Effector CD8-positive, alpha-beta T cell (primary cell): ENCODE results near the gene DHCR24.

Source experiments
- DNase-seq: peaks from one replicate; lab custom pipeline; 2025; lab: John Stamatoyannopoulos, UW

Gene DHCR24

GRCh38 chr1:54846301-54846700 is 40.7 kb downstream of the DHCR24 start:
- DNase-seq = no peak

- no peak for DNase-seq
Measured at GRCh38 chr1:54845772-54846171, 41.2 kb downstream of the DHCR24 start.

- DNase-seq = no peak
Measured at GRCh38 chr1:54844564-54844963, 42.4 kb downstream of the DHCR24 start.

GRCh38 chr1:54843449-54843848 is 43.5 kb downstream of the DHCR24 start:
- no peak for DNase-seq

- DNase-seq = no peak
Measured at GRCh38 chr1:54842963-54843362, 44.0 kb downstream of the DHCR24 start.

- DNase-seq = no peak
Measured at GRCh38 chr1:54842206-54842915, 44.6 kb downstream of the DHCR24 start.

GRCh38 chr1:54839824-54840223 is 47.2 kb downstream of the DHCR24 start:
- DNase-seq = no peak

- no peak for DNase-seq
Measured at GRCh38 chr1:54838565-54839180, 48.3 kb downstream of the DHCR24 start.

GRCh38 chr1:54837002-54837853 is 49.8 kb downstream of the DHCR24 start:
- DNase-seq = no peak

- no peak for DNase-seq
Measured at GRCh38 chr1:54836594-54836993, 50.4 kb downstream of the DHCR24 start.

GRCh38 chr1:54835970-54836369 is 51.0 kb downstream of the DHCR24 start:
- DNase-seq = no peak

GRCh38 chr1:54835131-54835898 is 51.7 kb downstream of the DHCR24 start:
- no peak for DNase-seq

GRCh38 chr1:54834007-54834541 is 52.9 kb downstream of the DHCR24 start:
- no peak for DNase-seq

GRCh38 chr1:54833121-54833520 is 53.9 kb downstream of the DHCR24 start:
- DNase-seq = no peak

- no peak for DNase-seq
Measured at GRCh38 chr1:54826226-54826816, 60.7 kb downstream of the DHCR24 start.

GRCh38 chr1:54825696-54826095 is 61.3 kb downstream of the DHCR24 start:
- no peak for DNase-seq

GRCh38 chr1:54823670-54824069 is 63.3 kb downstream of the DHCR24 start:
- no peak for DNase-seq

- DNase-seq = no peak
Measured at GRCh38 chr1:54819733-54820132, 67.3 kb downstream of the DHCR24 start.

- DNase-seq = no peak
Measured at GRCh38 chr1:54819195-54819536, 67.8 kb downstream of the DHCR24 start.

- DNase-seq = no peak
Measured at GRCh38 chr1:54818461-54819194, 68.4 kb downstream of the DHCR24 start.

- no peak for DNase-seq
Measured at GRCh38 chr1:54816951-54817350, 70.0 kb downstream of the DHCR24 start.
